Esophagus squamous epithelium (tissue), 4 donors: ENCODE data around the gene CSNK2A3.

Source experiments
- POLR2A ChIP-seq, 4 donors: fragments of 450-650 bp; IDR thresholded peaks; one replicate each; pipeline ENCODE4 v1.6.1; 2017; ENCODE audit warnings: antibody characterized with exemption in 4 of 4, mild to moderate bottlenecking in 4 of 4, moderate library complexity in 3 of 4
- TF ChIP-seq, protein P1 (sequence below), 6 experiments: fragments of 450-650 bp in 4 of 6; fragments of 200-600 bp in 2 of 6; sonication (generic) in 2 of 6; IDR thresholded peaks; one replicate each; pipeline ENCODE4 v1.5.1; 2016 to 2019; ENCODE audit warnings: antibody characterized with exemption in 6 of 6, mild to moderate bottlenecking in 4 of 6, moderate library complexity in 4 of 6

DNA sequence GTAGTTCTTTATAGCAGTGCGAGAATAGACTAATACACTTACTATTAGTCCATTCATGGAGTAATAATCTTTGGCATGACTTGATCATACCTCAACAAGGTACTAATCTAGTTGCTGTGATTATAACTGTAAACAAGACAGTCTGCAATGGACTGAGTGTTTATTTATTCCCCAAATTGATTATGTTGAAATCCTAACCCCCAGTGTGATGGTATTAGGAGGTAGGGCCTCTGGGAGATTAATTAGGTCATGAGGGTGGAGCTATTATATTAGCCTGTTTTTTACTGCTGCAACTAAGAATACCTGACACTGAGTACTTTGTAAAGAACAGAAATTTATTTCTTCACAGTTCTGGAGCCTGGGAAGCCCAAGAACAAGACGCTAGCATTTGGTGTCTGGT, 30.9 kb upstream of the CSNK2A3 start:
- TF ChIP-seq POLR2A (IDR thresholded peaks at IDR 0.05), result no peak
- TF ChIP-seq, protein P1, sequence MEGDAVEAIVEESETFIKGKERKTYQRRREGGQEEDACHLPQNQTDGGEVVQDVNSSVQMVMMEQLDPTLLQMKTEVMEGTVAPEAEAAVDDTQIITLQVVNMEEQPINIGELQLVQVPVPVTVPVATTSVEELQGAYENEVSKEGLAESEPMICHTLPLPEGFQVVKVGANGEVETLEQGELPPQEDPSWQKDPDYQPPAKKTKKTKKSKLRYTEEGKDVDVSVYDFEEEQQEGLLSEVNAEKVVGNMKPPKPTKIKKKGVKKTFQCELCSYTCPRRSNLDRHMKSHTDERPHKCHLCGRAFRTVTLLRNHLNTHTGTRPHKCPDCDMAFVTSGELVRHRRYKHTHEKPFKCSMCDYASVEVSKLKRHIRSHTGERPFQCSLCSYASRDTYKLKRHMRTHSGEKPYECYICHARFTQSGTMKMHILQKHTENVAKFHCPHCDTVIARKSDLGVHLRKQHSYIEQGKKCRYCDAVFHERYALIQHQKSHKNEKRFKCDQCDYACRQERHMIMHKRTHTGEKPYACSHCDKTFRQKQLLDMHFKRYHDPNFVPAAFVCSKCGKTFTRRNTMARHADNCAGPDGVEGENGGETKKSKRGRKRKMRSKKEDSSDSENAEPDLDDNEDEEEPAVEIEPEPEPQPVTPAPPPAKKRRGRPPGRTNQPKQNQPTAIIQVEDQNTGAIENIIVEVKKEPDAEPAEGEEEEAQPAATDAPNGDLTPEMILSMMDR (IDR thresholded peaks at IDR 0.05), result no peak
